GM12874 (cell line): ENCODE measurements around the gene PPFIA4.
A peak's percentile ranks its signal among the peaks of the same experiment; 100 is the strongest.

ENCODE experiments used
- TF ChIP-seq, protein P1 (sequence below): IDR thresholded peaks from 2 replicates; pipeline ENCODE4 v1.5.1; 2011; ENCODE audit warnings: low read depth, mild to moderate bottlenecking, control low read depth, low read length, moderate library complexity; ENCODE audit not compliant: insufficient read depth

PPFIA4 gene

DNA sequence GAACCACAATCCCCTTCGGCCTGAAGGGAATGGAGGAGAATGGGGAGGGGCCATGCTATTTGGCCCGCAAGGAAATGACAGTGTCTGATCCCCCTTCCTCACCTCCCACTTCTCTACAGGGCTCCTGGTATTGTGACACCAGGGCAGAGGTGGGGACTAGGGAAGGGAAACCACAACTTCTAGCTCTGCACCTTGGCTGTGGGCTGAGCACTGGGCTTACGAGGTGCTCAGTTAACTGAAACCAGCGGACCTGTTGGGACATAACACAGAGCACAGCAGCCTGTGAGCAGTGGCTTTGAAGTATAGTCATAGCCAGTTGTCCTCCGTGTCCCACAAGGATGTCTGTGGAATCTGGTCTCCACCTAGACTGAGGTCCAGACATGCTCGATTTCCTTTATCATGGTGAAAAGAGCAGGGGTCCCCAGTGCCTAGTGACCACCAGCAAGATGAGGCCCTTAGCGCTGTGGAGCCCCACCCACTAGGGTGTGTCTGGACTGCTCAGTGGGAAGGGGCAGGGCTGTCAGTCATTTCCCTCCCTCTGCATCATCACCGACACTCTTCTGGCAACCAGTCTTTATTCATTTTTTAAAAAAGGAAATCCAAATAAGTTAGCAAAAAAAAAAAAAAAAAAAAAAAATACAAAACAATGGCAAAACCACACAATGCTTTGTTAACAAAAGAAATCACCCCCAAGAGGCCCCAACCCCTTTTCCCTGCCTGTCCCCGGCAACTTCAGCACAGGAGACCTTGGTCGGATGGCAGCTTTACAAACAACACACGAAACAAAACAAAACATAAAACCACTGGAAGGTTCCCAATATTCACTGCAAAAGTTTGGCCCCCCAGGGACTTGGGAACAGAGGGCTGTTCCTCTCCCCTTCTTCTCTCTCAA is 56.5 kb downstream of the PPFIA4 start:
- TF ChIP-seq, protein P1, sequence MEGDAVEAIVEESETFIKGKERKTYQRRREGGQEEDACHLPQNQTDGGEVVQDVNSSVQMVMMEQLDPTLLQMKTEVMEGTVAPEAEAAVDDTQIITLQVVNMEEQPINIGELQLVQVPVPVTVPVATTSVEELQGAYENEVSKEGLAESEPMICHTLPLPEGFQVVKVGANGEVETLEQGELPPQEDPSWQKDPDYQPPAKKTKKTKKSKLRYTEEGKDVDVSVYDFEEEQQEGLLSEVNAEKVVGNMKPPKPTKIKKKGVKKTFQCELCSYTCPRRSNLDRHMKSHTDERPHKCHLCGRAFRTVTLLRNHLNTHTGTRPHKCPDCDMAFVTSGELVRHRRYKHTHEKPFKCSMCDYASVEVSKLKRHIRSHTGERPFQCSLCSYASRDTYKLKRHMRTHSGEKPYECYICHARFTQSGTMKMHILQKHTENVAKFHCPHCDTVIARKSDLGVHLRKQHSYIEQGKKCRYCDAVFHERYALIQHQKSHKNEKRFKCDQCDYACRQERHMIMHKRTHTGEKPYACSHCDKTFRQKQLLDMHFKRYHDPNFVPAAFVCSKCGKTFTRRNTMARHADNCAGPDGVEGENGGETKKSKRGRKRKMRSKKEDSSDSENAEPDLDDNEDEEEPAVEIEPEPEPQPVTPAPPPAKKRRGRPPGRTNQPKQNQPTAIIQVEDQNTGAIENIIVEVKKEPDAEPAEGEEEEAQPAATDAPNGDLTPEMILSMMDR: no peak

DNA sequence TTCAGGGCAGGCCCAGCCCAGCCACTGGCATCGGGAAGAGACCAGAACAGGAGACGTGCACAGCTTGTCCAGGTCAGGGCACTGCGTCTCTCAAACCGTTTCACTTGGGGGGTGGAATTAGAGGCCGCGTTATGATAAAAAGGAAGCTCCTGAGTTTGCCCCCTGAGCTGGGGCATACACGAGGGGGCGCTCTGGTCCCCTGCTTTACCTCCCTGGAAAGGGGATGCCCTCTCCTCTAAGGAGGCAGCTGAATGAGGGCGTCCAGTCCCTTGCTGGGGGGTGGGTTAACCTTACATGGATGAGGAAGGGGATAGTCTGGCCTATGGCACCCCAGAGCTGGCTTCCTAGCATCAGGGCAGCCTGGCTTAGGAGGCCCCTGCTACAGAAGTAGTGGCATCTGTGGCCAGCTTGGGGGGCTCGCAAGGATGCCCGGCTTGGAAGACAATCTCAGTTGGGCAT is 57.2 kb downstream of the PPFIA4 start:
- TF ChIP-seq, protein P1: no peak

DNA sequence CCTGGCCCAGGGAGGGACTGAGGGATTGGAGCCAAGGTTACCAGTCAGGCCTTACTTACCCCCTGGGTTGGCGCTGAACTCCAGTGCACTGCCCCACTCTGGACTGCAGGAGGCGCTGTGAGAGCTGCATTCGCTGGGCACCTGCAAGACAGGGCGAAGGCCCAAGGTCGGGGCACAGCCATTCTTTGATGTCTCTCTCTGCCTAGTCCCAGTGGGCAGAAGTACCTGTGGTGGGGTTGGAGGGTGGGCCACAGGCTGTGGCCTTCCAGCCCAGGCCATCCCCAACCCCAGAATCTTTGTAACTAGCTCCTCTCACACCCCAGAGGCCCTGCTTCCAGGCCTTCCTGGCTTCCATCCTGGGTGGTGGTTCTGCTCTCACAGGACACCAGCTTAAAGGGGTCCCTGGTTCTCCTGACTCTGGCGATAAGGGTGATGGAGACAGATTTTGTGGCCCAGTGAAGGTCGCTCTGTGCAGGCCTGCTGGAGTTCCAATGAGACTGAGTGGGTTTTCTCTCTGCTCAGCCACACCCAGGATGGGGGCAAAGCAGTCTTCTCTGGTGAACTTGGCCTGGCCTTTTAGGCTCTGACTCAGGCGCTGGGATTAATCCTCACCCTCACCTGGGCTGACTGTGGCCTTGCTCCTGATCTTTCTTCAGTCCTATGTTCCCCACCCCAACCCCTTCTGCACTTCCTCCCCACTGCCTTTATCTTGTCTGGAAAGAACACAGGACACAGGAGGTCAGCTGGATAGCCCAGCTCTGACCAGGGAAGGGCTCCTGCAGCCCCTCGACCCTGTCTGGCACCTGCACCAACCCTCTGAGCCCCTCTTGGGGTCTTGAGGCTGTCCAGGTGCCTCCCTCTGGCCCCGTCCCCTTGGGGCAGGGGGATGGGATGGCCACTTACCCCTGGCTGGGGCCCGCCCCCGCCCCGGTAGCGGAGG is 58.6 kb downstream of the PPFIA4 start:
- TF ChIP-seq, protein P1: peak; percentile 84

DNA sequence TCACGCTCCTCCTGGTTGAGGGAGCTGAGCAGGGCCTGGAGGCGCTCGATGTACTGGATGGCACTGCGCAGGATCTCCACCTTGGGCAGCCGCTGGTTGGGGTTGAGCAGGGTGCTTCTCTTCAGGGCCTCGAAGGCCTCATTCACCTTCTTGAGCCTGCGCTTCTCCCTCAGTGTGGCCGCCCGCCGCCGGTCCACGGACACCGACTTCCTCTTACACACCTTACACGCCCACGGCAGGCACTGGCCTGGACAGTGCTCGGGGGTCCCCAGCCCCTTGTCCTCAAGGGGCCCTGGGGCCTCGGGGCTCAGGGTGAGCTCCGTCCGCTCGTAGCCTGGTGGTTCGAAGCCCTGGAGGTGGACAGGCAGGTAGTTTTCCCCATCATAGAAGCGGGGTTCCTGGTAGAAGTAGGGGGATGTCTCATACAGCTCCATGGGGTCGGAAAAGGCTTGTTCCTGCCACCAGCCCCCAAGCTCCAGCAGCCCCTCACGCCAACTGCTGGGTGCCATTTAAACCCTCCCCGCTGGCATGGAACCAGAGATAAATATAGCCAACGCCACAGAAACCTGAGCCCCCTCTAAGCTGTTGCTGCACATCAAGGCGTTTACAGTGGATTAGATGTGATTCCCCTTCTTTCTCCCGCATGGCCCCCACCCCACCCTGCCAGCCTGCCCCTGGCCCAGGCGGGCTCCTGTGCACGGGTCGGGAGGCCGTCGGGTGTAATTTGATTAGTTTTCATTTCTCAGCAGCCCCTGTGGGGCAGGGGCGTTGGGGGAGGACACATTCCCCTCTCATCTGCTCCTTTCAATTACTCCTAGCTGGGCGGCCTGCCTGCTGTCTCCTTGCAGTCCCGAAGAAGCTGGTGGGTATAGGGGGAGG is 59.5 kb downstream of the PPFIA4 start, which contains the start of gene MYOG:
Gene MYOG, minus strand, starts transcription at position 485 of the 879 bp plus-strand sequence. Its CDS starts 51 bp downstream, at position 434.
- TF ChIP-seq, protein P1: no peak

DNA sequence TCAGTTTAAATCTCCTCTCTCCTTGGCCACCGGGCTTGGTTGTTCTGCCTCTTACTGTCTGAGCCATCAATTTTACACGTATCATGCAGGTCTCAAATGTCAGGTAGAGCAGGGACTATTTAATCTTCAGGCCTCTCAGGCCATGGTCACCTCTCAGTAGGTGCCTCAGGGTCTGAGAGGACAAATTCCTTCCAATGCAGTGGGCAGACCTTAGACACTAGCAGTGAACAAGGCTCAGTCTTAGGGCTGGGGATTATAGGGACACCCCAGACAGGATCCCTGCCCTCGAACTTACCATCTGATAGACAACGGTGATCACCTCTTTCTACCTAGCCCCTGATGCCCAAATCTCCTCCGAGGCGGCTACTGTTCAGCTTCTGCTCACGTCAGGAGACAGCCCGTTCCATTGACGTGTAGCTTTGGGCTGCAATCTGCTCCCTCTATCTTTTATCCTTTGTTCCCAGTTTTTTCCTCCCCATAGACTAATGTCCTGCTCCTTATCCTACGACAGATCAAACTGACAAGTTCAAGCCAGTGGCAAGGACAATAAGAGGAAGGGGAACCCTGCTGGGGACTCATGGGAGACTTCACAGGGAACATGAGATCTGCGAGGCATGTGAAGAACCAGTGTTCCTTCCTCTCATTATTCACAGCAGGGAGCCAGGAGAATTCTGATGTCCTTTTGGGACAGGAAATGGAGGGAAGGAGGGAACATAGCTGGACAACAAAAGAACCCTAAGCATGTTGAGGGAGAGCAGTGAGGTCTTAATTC is 60.9 kb downstream of the PPFIA4 start:
- TF ChIP-seq, protein P1: no peak

DNA sequence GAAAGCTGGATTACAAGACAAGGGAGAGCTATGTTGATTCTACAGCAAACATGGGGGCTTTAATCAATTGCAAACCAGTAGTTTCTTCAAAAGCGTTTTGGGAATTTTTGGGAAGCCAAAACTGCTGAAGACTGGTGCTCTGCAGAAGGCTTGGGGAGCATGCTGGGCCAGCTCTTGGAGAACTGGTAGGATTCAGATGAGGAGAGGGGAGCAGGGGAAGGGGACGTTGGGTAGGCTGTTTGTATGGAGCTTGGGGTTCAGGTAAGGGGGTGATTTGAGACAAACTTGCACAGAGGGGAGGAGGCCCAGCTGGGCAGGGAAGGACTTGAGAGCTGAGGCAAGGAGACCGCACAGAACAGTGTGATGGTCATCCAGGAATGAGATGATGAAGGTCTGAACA is 62.1 kb downstream of the PPFIA4 start:
- TF ChIP-seq, protein P1: no peak
